CD4-positive, alpha-beta T cell (primary cell): ENCODE results near the gene LRRC70. TPM values are rescaled to one million over a fixed set of nuclear protein-coding genes. Genes with fewer than 3 reads are reported as not detected.

Source experiments
- ATAC-seq: fragments of 200-7000 bp; cut with Tn5 transposase; one replicate; pipeline ENCODE4 v1.10.0; 2022; ENCODE audit warnings: mild to moderate bottlenecking; ENCODE audit not compliant: poor library complexity
- CTCF ChIA-PET: fragments of 350-600 bp; sonication (Branson Sonifier 250); formaldehyde crosslinking; loops from one replicate; lab custom pipeline; 2021; ENCODE audit warnings: antibody characterized with exemption, inconsistent platforms; lab: Charles Lee
- POLR2A ChIA-PET: fragments of 350-600 bp; sonication (Branson Sonifier 250); formaldehyde crosslinking; loops from one replicate; lab custom pipeline; 2021; ENCODE audit warnings: antibody characterized with exemption, inconsistent platforms; lab: Charles Lee
- DNase-seq, 14 experiments: peaks; one replicate each; pipeline ENCODE4 v3.0.0-alpha.2; 2013 to 2020; ENCODE audit warnings: mixed read lengths in 2 of 14
- H3K27ac ChIP-seq, 2 donors: one replicate each; pipeline versions ENCODE4 v1.5.1 to v1.7.0; 2013; ENCODE audit warnings: low read length in 2 of 2, low read depth in 1 of 2, mild to moderate bottlenecking in 1 of 2
- H3K27me3 ChIP-seq, 2 experiments: 1 replicate in 1 of 2; 2 replicates in 1 of 2; pipeline versions ENCODE4 v1.6.1 to v1.7.0; 2013; ENCODE audit warnings: low read length in 2 of 2, control low read depth in 1 of 2, mild to moderate bottlenecking in 1 of 2, moderate library complexity in 1 of 2; ENCODE audit not compliant: insufficient read depth in 2 of 2, control insufficient read depth in 1 of 2
- H3K36me3 ChIP-seq: one replicate; pipeline ENCODE4 v1.6.1; 2013; ENCODE audit warnings: low read length, control low read depth; ENCODE audit not compliant: insufficient read depth
- H3K4me1 ChIP-seq: one replicate; pipeline ENCODE4 v1.6.1; 2013; ENCODE audit warnings: low read length, control low read depth; ENCODE audit not compliant: insufficient read depth
- H3K4me3 ChIP-seq: one replicate; pipeline ENCODE4 v1.5.1; 2013; ENCODE audit warnings: mild to moderate bottlenecking, low read length, moderate library complexity
- H3K9me3 ChIP-seq, 2 experiments: 1 replicate in 1 of 2; 2 replicates in 1 of 2; pipeline versions ENCODE4 v1.6.1 to v1.7.0; 2013; ENCODE audit warnings: low read length in 2 of 2, mild to moderate bottlenecking in 2 of 2, control low read depth in 1 of 2, moderate library complexity in 1 of 2; ENCODE audit not compliant: control insufficient read depth in 1 of 2, insufficient read depth in 1 of 2
- H3K27ac Mint-ChIP-seq: one replicate; pipeline ENCODE4 v1.8.0; 2020; ENCODE audit warnings: mixed read lengths
- H3K27me3 Mint-ChIP-seq: one replicate; pipeline ENCODE4 v1.8.0; 2021; ENCODE audit warnings: mixed read lengths
- H3K36me3 Mint-ChIP-seq: one replicate; pipeline ENCODE4 v1.8.0; 2021; ENCODE audit warnings: low read depth, mixed read lengths
- H3K4me1 Mint-ChIP-seq: one replicate; pipeline ENCODE4 v1.8.0; 2021; ENCODE audit warnings: low read depth, mixed read lengths
- H3K4me3 Mint-ChIP-seq: one replicate; pipeline ENCODE4 v1.8.0; 2020; ENCODE audit warnings: mild to moderate bottlenecking, mixed read lengths
- H3K9me3 Mint-ChIP-seq: one replicate; pipeline ENCODE4 v1.8.0; 2020; ENCODE audit warnings: mixed read lengths
- intact Hi-C, 2 experiments: fragments of 100-400 bp; cut with DNase I in 1 of 2; cut with micrococcal nuclease in 1 of 2; formaldehyde crosslinking; loops; one replicate each; pipeline versions ENCODE4 v1.15.1 to v1.9.0; 2023 to 2025; cut with DNase I, micrococcal nuclease
- total RNA-seq, 174 experiments: library from RNA in 2 of 174; stranded (reverse) in 2 of 174; gene quantifications; one replicate each; pipeline ENCODE4 v1.2.3 and lab custom pipeline; 2021 to 2026
- TF ChIP-seq, protein P1 (sequence below): fragments of 200-600 bp; IDR thresholded peaks from one replicate; pipeline ENCODE4 v1.8.0; 2022; ENCODE audit warnings: antibody characterized with exemption, mild to moderate bottlenecking

Gene LRRC70
- total RNA-seq, 2 experiments from 2014 or later: 6.1 to 7.3 TPM

DNA sequence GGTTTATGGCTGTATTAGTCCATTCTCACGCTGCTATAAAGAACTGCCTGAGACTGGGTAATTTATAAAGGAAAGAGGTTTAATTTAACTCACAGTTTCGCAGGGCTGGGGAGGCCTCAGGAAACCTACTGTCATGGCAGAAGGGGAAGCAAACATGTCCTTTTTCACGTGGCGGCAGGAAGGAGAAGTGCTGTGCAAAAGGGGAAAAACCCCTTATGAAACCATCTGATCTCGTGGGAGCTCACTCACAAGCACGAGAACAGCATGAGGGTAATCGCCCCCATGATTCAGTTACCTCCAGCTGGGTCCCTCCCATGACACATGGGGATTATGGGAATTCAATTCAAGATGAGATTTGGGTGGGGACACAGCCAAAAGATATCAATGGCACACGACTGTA lies 13.9 kb downstream of the LRRC70 start:
- H3K4me3 Mint-ChIP-seq: no peak overlapping the region
- H3K27ac ChIP-seq: no peak overlapping the region
- H3K27me3 Mint-ChIP-seq: no peaks in the 10 kb centered on the region
- no peaks in the 10 kb centered on the region for H3K27me3 ChIP-seq
- H3K9me3 Mint-ChIP-seq: no peaks in the 10 kb centered on the region
- no peaks in the 10 kb centered on the region for H3K4me1 Mint-ChIP-seq
- TF ChIP-seq, protein P1, sequence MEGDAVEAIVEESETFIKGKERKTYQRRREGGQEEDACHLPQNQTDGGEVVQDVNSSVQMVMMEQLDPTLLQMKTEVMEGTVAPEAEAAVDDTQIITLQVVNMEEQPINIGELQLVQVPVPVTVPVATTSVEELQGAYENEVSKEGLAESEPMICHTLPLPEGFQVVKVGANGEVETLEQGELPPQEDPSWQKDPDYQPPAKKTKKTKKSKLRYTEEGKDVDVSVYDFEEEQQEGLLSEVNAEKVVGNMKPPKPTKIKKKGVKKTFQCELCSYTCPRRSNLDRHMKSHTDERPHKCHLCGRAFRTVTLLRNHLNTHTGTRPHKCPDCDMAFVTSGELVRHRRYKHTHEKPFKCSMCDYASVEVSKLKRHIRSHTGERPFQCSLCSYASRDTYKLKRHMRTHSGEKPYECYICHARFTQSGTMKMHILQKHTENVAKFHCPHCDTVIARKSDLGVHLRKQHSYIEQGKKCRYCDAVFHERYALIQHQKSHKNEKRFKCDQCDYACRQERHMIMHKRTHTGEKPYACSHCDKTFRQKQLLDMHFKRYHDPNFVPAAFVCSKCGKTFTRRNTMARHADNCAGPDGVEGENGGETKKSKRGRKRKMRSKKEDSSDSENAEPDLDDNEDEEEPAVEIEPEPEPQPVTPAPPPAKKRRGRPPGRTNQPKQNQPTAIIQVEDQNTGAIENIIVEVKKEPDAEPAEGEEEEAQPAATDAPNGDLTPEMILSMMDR: no peak
- H3K36me3 ChIP-seq: peaks cover 11% of the 10 kb centered on the region
- H3K4me1 ChIP-seq: no peaks in the 10 kb centered on the region
- no peaks in the 10 kb centered on the region for H3K9me3 ChIP-seq
- ChIA-PET CTCF (no interaction called here), POLR2A (no interaction called here)
- H3K36me3 Mint-ChIP-seq: peaks cover 48% of the 10 kb centered on the region
- H3K4me3 ChIP-seq: no peak overlapping the region
- H3K27ac Mint-ChIP-seq: no peak overlapping the region
- peak in 2 of 14 experiments; percentile 15 to 39 for DNase-seq
- intact Hi-C loops: no loop called here
- ATAC-seq: no peak

DNA sequence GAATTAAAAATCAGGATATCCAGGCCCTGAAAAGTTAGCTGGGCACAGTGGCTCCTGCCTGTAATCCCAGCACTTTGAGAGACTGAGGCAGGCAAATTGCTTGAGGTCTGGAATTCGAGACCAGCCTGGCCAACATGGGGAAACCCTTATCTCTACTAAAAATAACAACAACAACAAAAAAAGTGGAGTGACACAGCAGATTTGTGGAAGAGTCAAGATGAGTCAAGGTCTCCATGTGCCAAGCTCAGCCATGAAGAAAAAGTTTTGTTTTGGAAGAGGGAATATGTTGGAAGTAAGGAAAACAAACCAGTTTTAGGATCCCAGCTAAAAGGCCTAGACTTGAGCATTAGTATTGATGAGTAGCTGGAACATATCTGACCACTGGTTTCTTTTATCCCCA lies 14.7 kb downstream of the LRRC70 start:
- no peaks in the 10 kb centered on the region for H3K27me3 Mint-ChIP-seq
- intact Hi-C loops: no loop called here
- ChIA-PET CTCF (no interaction called here), POLR2A (no interaction called here)
- Histone ChIP-seq H3K4me3 (no peak overlapping the region), H3K27ac (no peak overlapping the region), H3K9me3 (no peaks in the 10 kb centered on the region), H3K4me1 (no peaks in the 10 kb centered on the region), H3K36me3 (peaks cover 11% of the 10 kb centered on the region), H3K27me3 (no peaks in the 10 kb centered on the region)
- TF ChIP-seq, protein P1: no peak
- no peak overlapping the region for H3K4me3 Mint-ChIP-seq
- H3K9me3 Mint-ChIP-seq: no peaks in the 10 kb centered on the region
- peaks cover 44% of the 10 kb centered on the region for H3K36me3 Mint-ChIP-seq
- ATAC-seq (no peak), DNase-seq (no peak)
- no peak overlapping the region for H3K27ac Mint-ChIP-seq
- no peaks in the 10 kb centered on the region for H3K4me1 Mint-ChIP-seq

DNA sequence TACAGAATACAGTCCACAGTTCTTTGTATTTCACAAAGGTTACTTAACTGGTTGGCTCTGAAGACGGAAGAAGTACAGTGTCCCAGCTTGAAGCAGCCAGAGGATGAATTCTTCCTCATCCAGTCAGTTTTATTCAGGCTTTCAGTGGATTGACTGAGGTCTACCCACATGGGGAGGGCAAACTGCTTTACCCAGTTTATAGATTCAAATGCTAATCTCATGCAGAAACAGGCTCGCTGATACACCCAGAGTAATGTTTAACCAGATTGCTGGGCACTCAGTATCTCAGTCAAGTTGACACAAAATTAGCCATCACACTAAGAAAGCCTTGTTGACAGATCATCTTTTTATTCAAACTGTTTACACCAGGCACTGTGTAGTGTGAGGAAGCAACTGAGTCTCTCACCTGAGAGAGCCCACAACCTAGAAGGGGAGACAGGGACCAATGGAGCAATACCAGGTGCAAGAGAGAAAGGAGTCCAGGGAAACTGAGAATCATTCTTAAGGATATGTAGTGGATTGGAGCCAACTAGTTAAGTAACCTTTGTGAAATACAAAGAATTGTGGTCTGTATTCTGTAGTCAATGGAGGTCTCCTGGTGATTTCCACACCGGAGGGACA lies 15.9 kb downstream of the LRRC70 start:
- TF ChIP-seq, protein P1: no peak
- Mint-ChIP-seq H3K9me3 (no peaks in the 10 kb centered on the region), H3K4me3 (no peak overlapping the region), H3K4me1 (no peaks in the 10 kb centered on the region), H3K36me3 (peaks cover 39% of the 10 kb centered on the region), H3K27ac (no peak overlapping the region), H3K27me3 (no peaks in the 10 kb centered on the region)
- Histone ChIP-seq H3K4me3 (no peak overlapping the region), H3K9me3 (no peaks in the 10 kb centered on the region), H3K36me3 (peaks cover 11% of the 10 kb centered on the region), H3K27ac (no peak overlapping the region), H3K4me1 (no peaks in the 10 kb centered on the region), H3K27me3 (no peaks in the 10 kb centered on the region)
- ATAC-seq (no peak), DNase-seq (no peak)
- ChIA-PET POLR2A (no interaction called here), CTCF (interaction anchor here (0.6 kb wide), 1 partner anchor 10 kb away, joined by 3 read pairs; no protein-coding TSS in a partner anchor)
- intact Hi-C loops: no loop called here
